GM20000 (cell line): Measurements from ENCODE around the gene CPPED1.

ENCODE experiments used
- DNase-seq: peaks from one replicate; pipeline ENCODE4 v3.0.0; 2012; ENCODE audit warnings: low spot score
- CTCF ChIP-seq: IDR thresholded peaks from 2 replicates; pipeline ENCODE4 v1.5.1; 2012; ENCODE audit warnings: mild to moderate bottlenecking, control low read depth; ENCODE audit errors: extremely low read depth, missing control alignments

CPPED1 gene

GRCh38 chr16:12752159-12752558 lies 51.5 kb downstream of the CPPED1 start:
- no peak for TF ChIP-seq CTCF
- no peak for DNase-seq

- no peak for TF ChIP-seq CTCF
- DNase-seq = no peak
Measured at GRCh38 chr16:12750554-12750918, 53.2 kb downstream of the CPPED1 start.

DNA sequence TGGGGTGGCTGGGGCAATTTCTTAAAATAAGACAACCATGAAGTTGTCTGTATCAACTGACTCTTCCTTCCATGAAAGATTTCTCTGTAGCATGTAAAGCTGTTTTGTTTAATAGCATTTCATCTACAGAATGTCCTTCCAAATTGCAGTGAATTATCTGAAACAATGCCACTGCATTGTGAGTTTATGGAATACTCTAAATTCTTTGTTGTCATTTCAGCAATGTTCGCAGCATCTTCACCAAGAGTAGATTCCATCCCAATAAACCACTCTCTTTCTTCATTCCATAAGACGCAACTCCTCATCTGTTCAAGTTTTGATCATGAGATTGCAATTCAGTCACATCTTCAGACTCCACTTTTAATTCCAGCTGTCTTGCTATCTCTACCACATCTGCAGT lies 54.6 kb downstream of the CPPED1 start:
- no peak for TF ChIP-seq CTCF
- DNase-seq = no peak

DNA sequence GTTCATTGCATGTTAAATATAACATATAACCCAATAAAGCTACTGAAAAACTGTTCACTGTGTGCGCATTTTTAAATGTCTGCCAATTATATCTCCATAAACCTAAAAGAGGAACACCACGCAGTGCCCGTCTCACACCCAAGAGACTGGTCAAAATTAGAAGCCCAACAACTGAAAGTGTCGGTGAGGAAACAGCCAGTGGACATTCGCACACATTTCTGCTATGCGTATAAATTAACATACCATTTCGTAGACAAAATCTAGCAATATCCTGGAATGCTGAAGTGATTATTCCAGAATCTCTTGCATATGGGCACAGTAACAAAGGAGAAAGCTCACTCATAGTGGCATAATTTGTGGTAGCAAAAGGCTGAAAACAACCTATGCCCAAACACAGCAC lies 55.9 kb downstream of the CPPED1 start:
- no peak for DNase-seq
- no peak for TF ChIP-seq CTCF

DNA sequence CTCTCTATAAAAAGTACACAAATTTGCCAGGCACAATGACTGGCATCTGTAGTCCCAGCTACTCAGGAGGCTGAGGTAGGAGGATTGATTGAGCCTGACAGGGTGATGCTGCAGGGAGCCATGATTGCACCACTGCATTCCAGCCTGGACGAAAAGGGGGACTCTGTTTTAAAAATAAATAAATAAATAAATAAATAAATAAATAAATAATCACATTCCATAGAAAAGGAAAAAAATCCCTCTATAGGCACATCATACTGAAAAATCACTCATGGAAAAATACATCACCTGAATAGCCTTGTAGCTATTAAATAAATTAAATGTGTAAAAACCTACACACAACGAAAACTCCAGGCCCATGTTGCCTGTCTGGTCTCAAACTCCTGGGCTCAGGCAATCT lies 56.4 kb downstream of the CPPED1 start:
- DNase-seq = no peak
- TF ChIP-seq CTCF = no peak

DNA sequence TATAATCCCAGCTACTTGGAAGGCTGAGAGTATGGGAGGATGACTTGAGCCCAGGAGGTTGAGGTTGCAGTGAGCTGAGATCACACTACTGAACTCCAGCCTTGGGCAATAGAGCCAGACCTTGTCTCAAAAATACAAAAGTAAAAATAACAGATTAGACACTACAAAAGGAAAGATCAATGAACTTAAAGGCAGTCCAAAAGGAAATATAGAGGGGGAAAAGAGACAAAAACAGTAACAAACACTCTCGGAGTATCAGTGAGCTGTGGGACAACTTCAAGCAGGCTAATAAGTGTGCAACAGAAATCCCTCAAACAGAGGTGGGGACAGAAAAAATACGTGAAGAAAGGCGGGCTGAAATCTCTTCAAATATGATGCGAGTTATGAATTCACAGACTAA lies 58.8 kb downstream of the CPPED1 start:
- no peak for TF ChIP-seq CTCF
- no peak for DNase-seq

DNA sequence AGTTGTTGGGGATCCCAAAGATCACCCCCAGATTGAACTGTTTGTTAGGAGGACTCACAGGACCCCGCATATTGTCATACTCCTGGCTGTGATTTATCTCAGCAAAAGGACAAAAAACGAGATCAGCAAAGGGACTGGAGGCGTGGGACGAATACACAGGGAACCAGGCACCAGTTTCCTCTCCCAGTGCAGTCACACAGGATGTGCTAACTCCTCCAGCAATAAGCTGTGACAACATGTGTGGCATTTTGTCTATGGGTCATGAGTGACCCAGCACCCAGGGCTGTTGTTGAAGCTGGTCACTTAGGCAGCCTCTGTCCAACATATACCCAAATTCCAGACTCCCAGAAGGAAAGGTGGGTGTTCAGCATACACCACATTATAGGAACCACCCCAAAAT lies 60.9 kb downstream of the CPPED1 start:
- TF ChIP-seq CTCF = no peak
- no peak for DNase-seq

DNA sequence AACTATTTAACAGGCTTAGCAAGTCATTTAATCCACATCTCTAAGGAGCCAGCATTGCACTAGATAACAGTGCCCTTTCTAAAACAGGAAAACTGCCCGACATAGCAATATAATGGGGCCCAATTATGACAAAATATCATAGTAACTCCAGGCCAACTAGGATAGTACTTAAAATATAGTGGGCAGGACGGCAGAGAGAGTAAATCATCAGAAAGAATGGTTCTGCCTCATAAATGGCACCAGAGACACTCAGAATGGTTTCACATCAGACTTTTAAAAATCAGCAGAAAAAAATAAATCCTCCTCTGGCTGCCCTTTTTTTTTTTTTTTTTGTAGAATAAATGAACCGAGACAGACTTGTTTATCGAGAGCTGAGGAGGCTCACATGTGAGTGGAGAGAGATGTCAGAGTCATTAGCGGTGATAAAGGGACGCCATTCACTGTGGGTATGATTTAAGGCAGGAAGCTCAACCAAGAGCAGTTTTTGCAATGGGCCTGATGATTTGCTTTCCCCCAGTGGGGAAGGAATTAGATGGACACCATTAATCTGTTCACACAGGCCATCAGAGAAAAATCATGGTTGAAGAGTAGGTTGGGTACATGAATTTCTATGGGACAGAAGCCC lies 62.6 kb downstream of the CPPED1 start:
- DNase-seq = no peak
- no peak for TF ChIP-seq CTCF
